ENCODE measurements around the gene CRPPA. TPM values are rescaled to one million over a fixed set of nuclear protein-coding genes. Genes with fewer than 3 reads are reported as not detected.
A peak's percentile ranks its signal among the peaks of the same experiment; 100 is the strongest.

The CRPPA gene
- total and polyA plus RNA-seq, 10 of the 15 experiments (the other 5 are each of a cell fraction or from before 2014, with no cell fraction given), result not detected

- POLR2A ChIA-PET, result no interaction called here
- CTCF ChIA-PET, result no interaction called here
- Histone ChIP-seq H3K9me3 (replicated peaks; ENCODE audit: control insufficient read depth, insufficient read depth, low read length) (peaks cover 27% of the 10 kb centered on the region), H3K4me1 (ENCODE audit: control insufficient read depth, insufficient read depth, low read length) (no peaks in the 10 kb centered on the region), H3K4me2 (ENCODE audit: control insufficient read depth, insufficient read depth) (no peak overlapping the region), H3K27me3 (replicated peaks in 1 of 2; ENCODE audit: control insufficient read depth in 2 of 2, insufficient read depth in 2 of 2, low read length in 1 of 2) (no peaks in the 10 kb centered on the region), H2AFZ (ENCODE audit: control insufficient read depth, low read depth, low read length) (no peak overlapping the region), H3K36me3 (ENCODE audit: control insufficient read depth in 2 of 2, insufficient read depth in 2 of 2, low read length in 1 of 2) (no peaks in the 10 kb centered on the region), H3K79me2 (ENCODE audit: control insufficient read depth, insufficient read depth, low read length) (no peaks in the 10 kb centered on the region), H3K4me3 (no peak overlapping the region), H3K9ac (ENCODE audit: control insufficient read depth, insufficient read depth, low read length) (no peak overlapping the region), H4K20me1 (ENCODE audit: control insufficient read depth, insufficient read depth) (no peaks in the 10 kb centered on the region), H3K27ac (ENCODE audit: control insufficient read depth, insufficient read depth) (no peak overlapping the region)
- intact Hi-C loops (cut with micrococcal nuclease; ENCODE audit: unreplicated experiment), result no loop called here
- RAD21 ChIA-PET (ENCODE audit: unreplicated experiment), result no interaction called here
- no peak for ATAC-seq
- no peak for DNase-seq (ENCODE audit: low read depth, low spot score)
- BruUV-seq (replicated peaks), result no TSS peak
- peak; percentile 47 for FAIRE-seq
- SMC1A ChIA-PET (ENCODE audit: uncharacterized antibody, unreplicated experiment), result no interaction called here
- WGBS (ENCODE audit: insufficient coverage, insufficient replicate concordance, low lambda C conversion rate, missing lambda C conversion rate), result 84% methylated on average over 25 of the region's 25 CpGs
- TF ChIP-seq PAX5 (IDR thresholded peaks at IDR 0.05; ENCODE audit: borderline replicate concordance, low read depth, low read length) (no peak), BCL3 (IDR thresholded peaks at IDR 0.05; ENCODE audit: borderline replicate concordance, insufficient read depth, low read depth, low read length, poor library complexity, severe bottlenecking) (peak; percentile 43)
- in situ Hi-C loops (cut with MboI), result no loop called here
Measured at GRCh38 chr7:16396766-16397500, 24.4 kb downstream of the CRPPA start.

- DNase-seq (ENCODE audit: low read depth, low spot score) (no peak), FAIRE-seq (no peak), ATAC-seq (no peak)
- POLR2A ChIA-PET, result no interaction called here
- no peak overlapping the region for H3K9ac ChIP-seq (ENCODE audit: control insufficient read depth, insufficient read depth, low read length)
- H3K4me3 ChIP-seq, result no peak overlapping the region
- in situ Hi-C loops (cut with MboI), result no loop called here
- no peak overlapping the region for H3K4me2 ChIP-seq (ENCODE audit: control insufficient read depth, insufficient read depth)
- H3K36me3 ChIP-seq (ENCODE audit: control insufficient read depth in 2 of 2, insufficient read depth in 2 of 2, low read length in 1 of 2), result no peaks in the 10 kb centered on the region
- H2AFZ ChIP-seq (ENCODE audit: control insufficient read depth, low read depth, low read length), result no peak overlapping the region
- 50% methylated on average over 1 of the region's 1 CpG for WGBS (ENCODE audit: insufficient coverage, insufficient replicate concordance, low lambda C conversion rate, missing lambda C conversion rate)
- no peaks in the 10 kb centered on the region for H3K4me1 ChIP-seq (ENCODE audit: control insufficient read depth, insufficient read depth, low read length)
- CTCF ChIA-PET, result interaction anchor here (0.6 kb wide), 1 partner anchor 1428 kb away, joined by 3 read pairs; no protein-coding TSS in a partner anchor
- no peaks in the 10 kb centered on the region for H4K20me1 ChIP-seq (ENCODE audit: control insufficient read depth, insufficient read depth)
- SMC1A ChIA-PET (ENCODE audit: uncharacterized antibody, unreplicated experiment), result no interaction called here
- peaks cover 27% of the 10 kb centered on the region for H3K9me3 ChIP-seq (replicated peaks; ENCODE audit: control insufficient read depth, insufficient read depth, low read length)
- BruUV-seq (replicated peaks), result no TSS peak
- no peaks in the 10 kb centered on the region for H3K27me3 ChIP-seq (replicated peaks in 1 of 2; ENCODE audit: control insufficient read depth in 2 of 2, insufficient read depth in 2 of 2, low read length in 1 of 2)
- H3K27ac ChIP-seq (ENCODE audit: control insufficient read depth, insufficient read depth), result no peak overlapping the region
- intact Hi-C loops (cut with micrococcal nuclease; ENCODE audit: unreplicated experiment), result no loop called here
- RAD21 ChIA-PET (ENCODE audit: unreplicated experiment), result no interaction called here
- H3K79me2 ChIP-seq (ENCODE audit: control insufficient read depth, insufficient read depth, low read length), result no peaks in the 10 kb centered on the region
- no peak for TF ChIP-seq ZNF384 (IDR thresholded peaks at IDR 0.05; ENCODE audit: borderline replicate concordance, low read depth, low read length)
- TF ChIP-seq ASH2L (IDR thresholded peaks at IDR 0.05; ENCODE audit: borderline replicate concordance, low read depth), result no peak
- TF ChIP-seq BHLHE40 (IDR thresholded peaks at IDR 0.05; ENCODE audit: borderline replicate concordance in 1 of 2, low read depth in 2 of 2, low read length in 1 of 2), result no peak
- no peak for TF ChIP-seq JUND (IDR thresholded peaks at IDR 0.05; ENCODE audit: low read depth, low read length)
- no peak for TF ChIP-seq PKNOX1 (IDR thresholded peaks at IDR 0.05)
- no peak for TF ChIP-seq RAD51 (IDR thresholded peaks at IDR 0.05)
- no peak for TF ChIP-seq CBFB (IDR thresholded peaks at IDR 0.05; ENCODE audit: low read depth)
- no peak for TF ChIP-seq ZBTB40 (IDR thresholded peaks at IDR 0.05; ENCODE audit: borderline replicate concordance)
Measured at GRCh38 chr7:16395121-16395520, 26.2 kb downstream of the CRPPA start.
